Stimulated activated CD8-positive, alpha-beta memory T cell treated with anti-CD3 and anti-CD28 coated beads, Interleukin-15, amount 100 ng/mL, for 1 hour (primary cell): ENCODE results near the gene ZMIZ1.

Experiments used
- DNase-seq: peaks from one replicate; pipeline ENCODE4 v3.0.0-alpha.2; 2020; ENCODE audit warnings: low read depth

ZMIZ1 gene

DNA sequence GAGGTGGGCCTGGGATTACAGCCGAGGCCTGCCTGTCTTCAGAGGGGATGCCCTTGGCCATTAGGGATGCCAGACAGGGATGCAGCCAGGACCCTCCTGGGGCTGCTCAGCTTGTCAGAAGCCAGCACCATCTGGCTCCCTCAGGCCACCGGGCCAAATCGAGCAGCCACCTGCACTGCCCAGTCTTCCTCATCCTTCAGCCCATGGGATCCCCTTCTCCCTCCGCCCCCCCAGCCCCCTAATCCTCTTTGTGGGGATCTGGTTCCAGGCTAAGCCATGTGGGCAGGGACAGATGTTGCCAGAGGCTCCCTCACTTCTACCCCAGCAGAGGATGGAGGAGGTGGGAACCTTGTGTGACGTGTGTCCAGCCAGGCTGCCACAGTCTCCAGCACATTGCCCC, 141.1 kb downstream of the ZMIZ1 start:
- DNase-seq, result no peak

GRCh38 chr10:79210672-79211071, 141.9 kb downstream of the ZMIZ1 start:
- no peak for DNase-seq

DNA sequence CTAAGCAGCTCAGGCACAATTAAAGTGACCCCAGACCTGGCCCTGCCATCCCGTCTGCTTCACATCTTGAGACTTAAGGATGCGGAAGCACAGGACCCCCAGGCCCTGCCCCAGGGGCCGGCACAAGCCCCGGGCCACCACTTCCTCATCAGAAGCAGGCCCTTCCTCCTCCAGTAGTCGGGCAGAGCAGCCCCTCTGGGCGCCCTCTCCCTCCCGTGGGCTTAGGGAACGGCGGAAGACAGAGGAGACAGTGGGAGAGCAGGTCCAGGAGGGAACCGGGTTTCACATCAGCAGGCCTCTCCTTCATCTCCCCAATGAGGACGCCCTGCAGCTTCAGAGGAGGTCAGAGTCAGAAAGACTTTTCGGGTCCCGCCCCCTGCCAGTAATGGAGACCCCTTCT, 142.8 kb downstream of the ZMIZ1 start:
- DNase-seq, result no peak

- DNase-seq, result no peak
Observed at GRCh38 chr10:79215531-79215930, 146.8 kb downstream of the ZMIZ1 start.

DNA sequence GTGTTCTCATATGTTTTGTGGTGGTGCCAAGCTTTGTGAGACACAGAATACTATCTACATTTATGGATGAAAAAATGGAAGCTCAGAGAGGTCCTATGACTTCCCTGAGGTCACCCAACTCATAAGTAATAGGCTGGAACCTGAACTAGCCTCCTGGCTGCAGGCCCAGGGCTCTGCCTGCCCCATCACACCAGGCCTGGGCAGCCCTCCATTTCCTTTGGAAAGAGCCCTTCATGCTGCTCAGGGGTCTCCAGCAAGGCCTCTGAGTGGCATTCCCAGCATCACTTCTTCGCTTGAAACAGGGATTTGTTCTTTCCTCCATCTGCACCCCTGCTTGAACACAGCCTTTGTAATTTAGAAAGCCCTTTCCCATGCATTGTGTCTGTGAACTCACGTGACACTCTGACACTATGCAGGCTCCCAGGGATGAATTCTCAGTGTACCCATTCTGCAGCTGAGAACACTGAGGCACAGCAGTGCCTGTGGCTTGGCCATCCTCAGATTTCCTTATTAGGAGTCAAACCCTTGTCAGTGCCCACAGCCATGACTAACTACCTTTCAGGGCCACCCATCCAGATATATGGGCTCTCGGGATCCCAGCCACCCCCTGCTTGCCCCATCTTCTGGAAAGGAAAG, 150.7 kb downstream of the ZMIZ1 start:
- no peak for DNase-seq

DNA sequence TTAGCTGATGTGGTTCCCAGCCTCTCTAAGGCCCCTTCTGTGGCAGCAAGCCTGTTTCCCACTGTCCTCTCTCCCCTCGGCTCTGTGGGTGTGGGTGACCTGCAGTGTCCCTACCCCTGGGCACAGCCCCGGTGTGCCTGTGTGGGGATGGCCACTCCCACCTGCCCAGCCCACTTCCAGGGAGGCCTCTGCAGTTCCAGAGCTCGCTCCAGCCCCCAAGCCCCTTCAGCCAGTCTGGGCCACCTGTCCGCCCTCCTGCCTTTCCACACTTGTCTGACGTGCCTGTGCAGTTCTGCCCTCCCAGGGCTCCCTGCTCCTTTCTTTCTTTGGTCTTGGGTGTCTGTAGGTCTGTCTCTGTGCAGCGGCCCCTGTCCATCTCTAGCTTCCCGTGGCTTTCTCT, 151.5 kb downstream of the ZMIZ1 start:
- DNase-seq, result no peak

DNA sequence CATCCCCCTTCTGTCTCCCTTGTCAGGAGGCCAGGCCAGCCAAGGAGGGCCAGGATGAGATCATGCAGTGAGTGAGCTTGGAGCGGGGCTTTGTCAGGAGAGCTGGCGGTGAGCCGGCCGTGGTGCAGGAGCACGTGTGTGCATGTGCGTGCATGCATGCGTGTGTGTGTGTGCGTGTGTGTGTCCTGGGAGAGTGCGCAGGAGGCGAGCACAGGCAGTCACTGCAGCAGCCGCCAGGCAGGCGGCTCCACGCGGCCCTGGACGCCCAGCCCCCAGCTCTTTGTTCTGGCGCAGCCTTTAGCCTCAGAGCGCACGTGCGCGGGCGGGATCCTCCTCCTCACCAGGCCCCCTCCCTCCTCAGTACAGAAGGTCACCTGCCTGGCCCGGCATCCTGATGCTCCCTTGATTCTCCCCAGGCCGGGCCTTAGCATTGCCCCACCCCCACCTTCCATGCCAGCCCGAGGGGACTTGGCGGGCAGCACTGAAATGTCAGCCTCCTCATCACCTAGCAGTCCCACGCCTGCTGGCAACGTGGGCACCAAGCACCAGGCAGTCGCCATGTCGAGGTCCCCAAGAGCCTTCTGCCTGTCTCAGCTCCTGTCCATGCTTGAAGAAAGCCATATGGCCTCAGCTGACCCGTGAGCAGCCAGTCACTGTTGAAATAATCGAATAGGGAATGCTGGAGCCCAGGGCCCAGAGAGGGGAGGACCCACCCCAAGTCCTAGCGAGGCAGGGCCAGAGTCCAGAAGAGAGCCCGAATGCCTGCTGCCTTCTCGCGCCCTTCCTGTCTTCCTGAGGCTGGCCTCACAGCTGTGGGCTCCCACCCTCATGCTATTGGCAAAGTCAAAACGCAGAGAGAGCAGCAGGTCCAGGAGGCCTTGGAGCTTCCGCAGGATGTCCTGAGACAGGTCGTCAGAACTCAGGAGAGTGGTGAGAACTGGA, 152.6 kb downstream of the ZMIZ1 start:
- DNase-seq, result no peak

- DNase-seq, result no peak
Observed at GRCh38 chr10:79222186-79222585, 153.4 kb downstream of the ZMIZ1 start.

GRCh38 chr10:79223091-79224048, 154.6 kb downstream of the ZMIZ1 start:
- no peak for DNase-seq

DNA sequence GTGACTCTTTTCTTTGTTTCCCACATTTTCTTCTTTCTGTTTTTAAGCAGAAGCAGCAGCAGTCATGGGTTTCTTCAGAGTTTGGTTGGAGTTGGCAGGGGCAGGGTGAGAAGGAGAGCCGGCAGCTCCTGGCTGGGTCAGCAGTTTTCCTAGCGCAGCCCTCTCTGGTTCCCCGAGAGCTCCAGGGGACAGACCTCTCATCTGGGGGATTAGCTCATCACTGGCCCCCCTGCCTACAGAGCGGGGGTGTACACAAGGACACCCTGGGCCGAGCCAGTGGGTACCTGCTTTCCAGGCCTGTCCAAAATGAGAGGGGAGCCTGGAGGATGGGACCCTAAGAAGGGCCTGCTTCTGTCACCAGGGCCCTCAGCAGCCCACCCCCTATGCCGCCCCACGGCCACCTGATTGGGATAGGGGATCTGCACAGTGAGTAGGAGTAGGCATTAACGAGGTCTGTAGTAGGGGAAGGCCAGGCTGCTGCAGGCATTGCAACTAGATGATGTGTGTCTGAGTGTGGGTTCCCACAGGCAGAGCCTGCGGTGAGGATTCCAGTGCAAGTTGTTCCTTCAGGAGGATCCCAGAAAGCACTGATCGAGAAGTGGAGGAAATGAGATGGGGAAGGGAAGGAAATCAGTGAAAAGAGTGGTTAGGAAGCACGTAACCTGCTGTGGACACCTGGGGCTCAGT, 155.6 kb downstream of the ZMIZ1 start:
- no peak for DNase-seq

DNA sequence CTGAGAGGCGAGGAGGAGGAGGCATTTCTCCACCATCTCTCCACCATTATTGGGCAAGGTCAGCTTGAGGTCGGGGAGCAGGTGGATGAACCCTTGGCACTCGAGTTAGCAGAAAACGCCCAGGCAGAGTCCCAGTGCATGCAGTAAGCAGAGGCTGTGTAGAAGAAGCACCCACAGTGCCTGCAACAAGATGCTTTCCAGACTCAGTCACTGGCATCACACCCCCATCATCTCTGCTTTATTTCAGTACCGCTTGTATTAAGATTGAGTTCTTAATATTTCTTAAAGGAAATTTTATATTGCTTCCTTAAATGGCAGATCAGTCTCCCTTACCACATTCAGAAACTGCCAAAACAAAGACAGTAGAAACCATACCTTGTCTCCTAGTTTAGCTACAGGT, 156.2 kb downstream of the ZMIZ1 start:
- DNase-seq, result no peak

GRCh38 chr10:79226391-79227245, 157.9 kb downstream of the ZMIZ1 start:
- DNase-seq, result no peak

DNA sequence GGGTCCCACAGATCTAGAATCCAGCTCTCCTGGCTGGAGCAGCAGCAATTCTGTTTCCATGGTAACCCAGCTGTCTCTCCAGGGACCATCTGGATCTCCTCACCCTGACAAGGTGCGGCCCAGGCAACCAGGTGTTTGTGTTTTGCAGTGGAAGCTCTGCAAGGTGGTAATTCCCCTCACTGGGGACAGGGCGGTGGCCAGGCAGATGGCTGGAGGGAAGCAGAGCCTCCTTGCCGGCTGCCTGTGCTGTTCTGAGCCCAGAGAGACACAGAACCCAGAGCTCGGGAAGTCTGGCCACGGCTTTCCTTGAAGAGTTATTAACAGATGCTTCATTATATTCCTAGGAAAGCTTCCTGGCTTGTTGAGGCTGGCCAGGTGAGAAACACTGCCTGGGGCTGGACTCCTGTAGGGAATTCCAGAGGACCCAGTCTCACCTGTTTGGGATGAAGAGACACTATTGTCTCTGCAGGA, 160.3 kb downstream of the ZMIZ1 start:
- DNase-seq, result no peak

GRCh38 chr10:79229830-79230327, 161.1 kb downstream of the ZMIZ1 start:
- DNase-seq, result no peak

DNA sequence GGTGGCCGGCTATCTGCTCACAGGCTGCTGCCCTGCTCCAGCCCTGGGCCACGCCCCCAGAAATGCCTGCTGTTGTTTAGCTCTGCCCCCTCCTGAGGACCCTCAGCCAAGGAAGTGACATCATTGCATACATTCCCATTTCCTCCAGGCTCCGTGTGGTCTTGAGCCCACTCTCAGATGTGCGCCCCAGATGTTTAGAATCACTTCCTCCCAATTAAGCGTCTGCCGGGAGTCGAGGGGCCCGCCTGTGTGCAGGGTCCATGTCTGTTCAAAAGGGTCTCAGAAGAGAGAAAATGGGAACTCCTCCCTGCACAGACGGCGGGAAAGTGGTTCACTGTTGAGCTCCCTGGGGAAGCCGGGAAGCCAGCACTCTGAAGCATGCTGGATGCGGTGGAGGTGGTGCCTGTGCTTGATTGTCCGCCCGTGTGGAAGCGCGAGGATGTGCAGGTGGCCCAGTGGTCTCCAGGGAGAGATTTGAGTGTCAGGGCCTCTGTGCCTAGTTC, 161.6 kb downstream of the ZMIZ1 start:
- no peak for DNase-seq

- no peak for DNase-seq
Observed at GRCh38 chr10:79230850-79231249, 162.1 kb downstream of the ZMIZ1 start.

- no peak for DNase-seq
Observed at GRCh38 chr10:79231908-79232307, 163.1 kb downstream of the ZMIZ1 start.

DNA sequence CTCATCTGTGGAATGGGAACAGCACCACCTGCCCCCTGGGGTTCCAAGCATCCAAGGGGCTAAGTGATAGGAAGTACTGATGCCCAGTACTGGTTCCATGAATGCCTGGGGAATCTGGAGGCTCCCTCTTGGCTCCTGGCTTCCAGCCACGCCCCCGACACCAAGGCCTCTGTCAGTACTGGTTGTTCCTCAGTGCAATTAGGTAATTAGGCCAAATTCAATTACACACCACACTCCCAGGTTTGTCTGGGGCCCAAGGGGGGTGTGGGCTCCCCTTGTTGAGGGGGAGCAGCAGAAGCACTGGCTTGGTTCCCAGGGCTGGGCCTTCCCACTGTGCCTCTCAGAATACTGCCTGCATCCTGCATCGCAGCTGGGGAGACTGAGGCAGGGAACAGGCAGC, 164.1 kb downstream of the ZMIZ1 start:
- no peak for DNase-seq

DNA sequence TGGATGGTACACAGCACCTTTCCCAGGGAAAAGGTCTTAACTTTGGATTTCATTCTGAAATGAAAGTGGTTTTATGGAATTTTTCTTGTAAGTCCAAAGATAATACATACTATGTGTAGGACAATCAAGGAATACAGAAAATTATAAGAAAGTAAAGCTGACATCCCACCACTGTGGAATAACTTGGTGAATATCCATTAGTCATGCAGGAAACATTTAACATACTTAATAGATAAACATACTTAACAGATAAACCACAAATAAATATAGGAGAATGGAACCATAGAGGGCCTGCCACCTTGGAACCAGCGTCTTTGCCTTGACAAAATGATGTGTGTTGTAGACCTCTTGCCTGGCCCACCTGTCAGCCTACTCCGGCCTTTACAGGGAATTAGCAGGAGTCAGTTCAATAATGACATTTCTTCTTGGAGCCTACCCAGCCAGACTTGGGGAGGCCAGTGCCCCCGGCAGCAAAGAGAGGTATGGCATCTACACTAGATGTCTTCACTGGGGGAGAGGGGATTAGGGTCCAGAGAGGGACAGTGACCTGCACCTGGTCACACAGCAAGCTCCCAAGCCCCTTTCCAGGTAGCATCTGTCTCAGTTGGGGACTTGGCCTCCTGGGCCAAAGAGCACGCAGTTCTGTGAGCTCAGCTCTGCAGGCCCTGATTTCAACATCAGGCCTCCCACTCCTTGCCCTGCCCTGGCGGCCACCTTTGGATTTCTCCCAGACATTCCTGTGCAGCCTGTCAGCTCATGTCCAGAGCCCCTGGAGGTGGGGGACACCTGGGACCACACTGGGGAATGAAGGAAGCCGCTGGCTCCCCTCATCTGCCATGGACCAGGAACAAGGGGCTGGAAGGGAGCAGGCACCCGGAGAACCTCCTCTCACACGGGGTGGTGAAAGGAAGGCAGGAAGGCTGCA, 165.9 kb downstream of the ZMIZ1 start:
- no peak for DNase-seq
